HepG2 (cell line): Measurements from ENCODE around the gene SLC29A1. TPM values are rescaled to one million over a fixed set of nuclear protein-coding genes. Genes with fewer than 3 reads are reported as not detected.

ENCODE experiments used
- AHDC1 ChIP-seq: sonication (generic); formaldehyde crosslinking; IDR thresholded peaks from 2 replicates; pipeline ENCODE4 v1.5.1; 2020; ENCODE audit warnings: mild to moderate bottlenecking, missing genetic modification reagents, borderline replicate concordance
- CBX1 ChIP-seq: IDR thresholded peaks from one replicate; pipeline ENCODE4 v1.6.1; 2016; ENCODE audit warnings: antibody characterized with exemption, low read depth
- CREB1 ChIP-seq, 2 experiments: fragments of 450-650 bp in 1 of 2; IDR thresholded peaks; 2 replicates each; pipeline ENCODE4 v1.6.1; 2016 to 2017; ENCODE audit warnings: control low read depth in 1 of 2, mild to moderate bottlenecking in 1 of 2, missing compliant biosample characterization in 1 of 2, missing genetic modification characterization in 1 of 2
- HDAC2 ChIP-seq: sonication (generic); formaldehyde crosslinking; IDR thresholded peaks from 2 replicates; pipeline ENCODE4 v1.4.0; 2020; ENCODE audit warnings: missing genetic modification reagents
- IRF1 ChIP-seq: sonication (generic); formaldehyde crosslinking; IDR thresholded peaks from 2 replicates; pipeline ENCODE4 v1.4.0; 2020; ENCODE audit warnings: low read depth, mild to moderate bottlenecking, missing genetic modification reagents
- KLF6 ChIP-seq: IDR thresholded peaks from 2 replicates; pipeline ENCODE4 v1.8.0; 2016; ENCODE audit warnings: missing biosample characterization, missing genetic modification reagents
- NONO ChIP-seq, 2 experiments: fragments of 450-650 bp in 1 of 2; sonication (generic) in 1 of 2; formaldehyde crosslinking in 1 of 2; IDR thresholded peaks in 1 of 2; conservative IDR thresholded peaks in 1 of 2; 2 replicates each; pipeline versions ENCODE4 v1.6.1 to v1.8.0; 2017 to 2022; ENCODE audit warnings: mild to moderate bottlenecking in 1 of 2, missing genetic modification reagents in 1 of 2, moderate library complexity in 1 of 2
- SRSF4 ChIP-seq: fragments of 200-400 bp; formaldehyde crosslinking; IDR thresholded peaks from one replicate; pipeline ENCODE4 v1.6.1; 2018; ENCODE audit warnings: mild to moderate bottlenecking, low read depth, low read length, moderate library complexity; ENCODE audit not compliant: poor library complexity, severe bottlenecking
- ZFP37 ChIP-seq: sonication (generic); formaldehyde crosslinking; IDR thresholded peaks from 2 replicates; pipeline ENCODE4 v1.4.0; 2020; ENCODE audit warnings: missing genetic modification reagents, borderline replicate concordance
- ZFP62 ChIP-seq: sonication (generic); formaldehyde crosslinking; IDR thresholded peaks from 2 replicates; pipeline ENCODE4 v1.4.0; 2020; ENCODE audit warnings: missing genetic modification reagents
- ZKSCAN1 ChIP-seq: fragments of 150-350 bp; IDR thresholded peaks from 2 replicates; pipeline ENCODE4 v1.6.1; 2014; ENCODE audit warnings: low read length
- polyA plus RNA-seq, 8 experiments: library from polyadenylated mRNA; depleted of rRNA in 3 of 8; stranded (reverse) in 7 of 8; unstranded in 1 of 8; fragments of >200 nt; fragmentation: Illumina TruSeq in 4 of 8; extraction: Trizol in 4 of 8; gene quantifications; 2 replicates each; pipeline versions ENCODE4 v1.2.1 to v1.2.3, GENCODE V29; 2011 to 2016; ENCODE audit warnings: low read depth in 4 of 8, missing spikeins in 1 of 8, mixed read lengths in 1 of 8; ENCODE audit not compliant: insufficient read depth in 1 of 8
- total RNA-seq, 5 experiments: library from RNA; depleted of rRNA; stranded (reverse); fragments of >200 nt; fragmentation: Illumina TruSeq; extraction: Trizol; gene quantifications; 2 replicates each; pipeline ENCODE4 v1.2.3, GENCODE V29; 2016; ENCODE audit warnings: low read depth in 1 of 5
- TF ChIP-seq, protein P1 (sequence below): IDR thresholded peaks from 2 replicates; pipeline ENCODE4 v1.6.1; 2016; ENCODE audit warnings: missing genetic modification reagents, missing compliant biosample characterization
- TF ChIP-seq, protein P2 (sequence below): sonication (generic); formaldehyde crosslinking; IDR thresholded peaks from 2 replicates; pipeline ENCODE4 v1.4.0; 2020; ENCODE audit warnings: missing genetic modification reagents
- TF ChIP-seq, protein P3 (sequence below): sonication (generic); formaldehyde crosslinking; IDR thresholded peaks from 2 replicates; pipeline ENCODE4 v1.5.0; 2020; ENCODE audit warnings: missing genetic modification reagents
- TF ChIP-seq, protein P4 (sequence below): sonication (generic); formaldehyde crosslinking; IDR thresholded peaks from 2 replicates; pipeline ENCODE4 v1.5.1; 2020; ENCODE audit warnings: missing genetic modification reagents, mild to moderate bottlenecking, borderline replicate concordance

Gene SLC29A1
- total and polyA plus RNA-seq, 2 of the 13 experiments (the other 11 are each of a cell fraction or from before 2014, with no cell fraction given) = 43.2 to 106 TPM

DNA sequence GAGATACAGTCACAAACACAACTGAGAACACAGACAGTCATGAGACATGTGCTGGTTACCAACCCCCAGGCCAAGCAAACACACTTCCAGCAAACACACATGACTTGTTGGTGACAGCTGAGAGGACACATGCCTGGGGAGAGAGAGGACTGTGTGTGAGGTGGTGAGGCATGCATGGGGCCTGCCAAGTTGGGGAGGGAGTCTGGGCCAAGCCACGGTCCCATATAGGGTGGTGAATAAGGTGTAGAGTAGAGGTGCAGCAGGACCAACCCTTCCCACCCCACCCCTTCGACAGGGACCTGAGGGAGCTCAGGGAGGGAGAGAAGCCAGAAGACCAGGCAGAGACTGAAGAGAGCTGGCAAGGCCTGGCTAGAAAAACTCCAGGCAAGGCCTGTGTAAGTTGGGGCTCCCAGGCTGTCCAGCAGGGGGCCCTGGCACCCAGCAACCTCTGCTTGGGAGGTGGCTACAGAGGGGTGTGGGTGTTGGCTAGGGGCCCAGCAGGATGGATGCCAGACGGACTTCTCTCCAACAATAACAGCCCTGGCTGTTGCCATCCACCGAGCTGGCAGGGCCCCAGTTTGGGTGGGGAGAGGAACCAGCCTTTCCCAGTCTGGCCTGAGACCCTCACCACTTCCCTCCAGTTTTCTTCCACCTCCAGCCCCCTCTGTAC, 2.0 kb upstream of the SLC29A1 start (continued):
- TF ChIP-seq IRF1 (CRISPR knock-in tag) = no peak
- TF ChIP-seq SRSF4 = no peak
- peak; percentile 62; the same call in 1 of the 2 replicates for TF ChIP-seq HDAC2 (CRISPR knock-in tag)
- TF ChIP-seq, protein P1, sequence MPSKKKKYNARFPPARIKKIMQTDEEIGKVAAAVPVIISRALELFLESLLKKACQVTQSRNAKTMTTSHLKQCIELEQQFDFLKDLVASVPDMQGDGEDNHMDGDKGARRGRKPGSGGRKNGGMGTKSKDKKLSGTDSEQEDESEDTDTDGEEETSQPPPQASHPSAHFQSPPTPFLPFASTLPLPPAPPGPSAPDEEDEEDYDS = 0 out of 2 replicates have a peak, but pooled peaks have one; percentile 12
- no peak for TF ChIP-seq ZFP37 (CRISPR knock-in tag)
- TF ChIP-seq, protein P2, sequence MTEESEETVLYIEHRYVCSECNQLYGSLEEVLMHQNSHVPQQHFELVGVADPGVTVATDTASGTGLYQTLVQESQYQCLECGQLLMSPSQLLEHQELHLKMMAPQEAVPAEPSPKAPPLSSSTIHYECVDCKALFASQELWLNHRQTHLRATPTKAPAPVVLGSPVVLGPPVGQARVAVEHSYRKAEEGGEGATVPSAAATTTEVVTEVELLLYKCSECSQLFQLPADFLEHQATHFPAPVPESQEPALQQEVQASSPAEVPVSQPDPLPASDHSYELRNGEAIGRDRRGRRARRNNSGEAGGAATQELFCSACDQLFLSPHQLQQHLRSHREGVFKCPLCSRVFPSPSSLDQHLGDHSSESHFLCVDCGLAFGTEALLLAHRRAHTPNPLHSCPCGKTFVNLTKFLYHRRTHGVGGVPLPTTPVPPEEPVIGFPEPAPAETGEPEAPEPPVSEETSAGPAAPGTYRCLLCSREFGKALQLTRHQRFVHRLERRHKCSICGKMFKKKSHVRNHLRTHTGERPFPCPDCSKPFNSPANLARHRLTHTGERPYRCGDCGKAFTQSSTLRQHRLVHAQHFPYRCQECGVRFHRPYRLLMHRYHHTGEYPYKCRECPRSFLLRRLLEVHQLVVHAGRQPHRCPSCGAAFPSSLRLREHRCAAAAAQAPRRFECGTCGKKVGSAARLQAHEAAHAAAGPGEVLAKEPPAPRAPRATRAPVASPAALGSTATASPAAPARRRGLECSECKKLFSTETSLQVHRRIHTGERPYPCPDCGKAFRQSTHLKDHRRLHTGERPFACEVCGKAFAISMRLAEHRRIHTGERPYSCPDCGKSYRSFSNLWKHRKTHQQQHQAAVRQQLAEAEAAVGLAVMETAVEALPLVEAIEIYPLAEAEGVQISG (CRISPR knock-in tag) = peak; percentile 73
- TF ChIP-seq KLF6 (CRISPR knock-in tag) = peak; percentile 48; the same call in 1 of the 2 replicates
- TF ChIP-seq ZFP62 (CRISPR knock-in tag) = no peak
- TF ChIP-seq CREB1 (IDR thresholded peaks at IDR 0.05) = peak; percentile 25; the same call in 1 of the 2 replicates
- no peak for TF ChIP-seq CREB1 (CRISPR knock-in tag; IDR thresholded peaks at IDR 0.05)
- TF ChIP-seq, protein P3, sequence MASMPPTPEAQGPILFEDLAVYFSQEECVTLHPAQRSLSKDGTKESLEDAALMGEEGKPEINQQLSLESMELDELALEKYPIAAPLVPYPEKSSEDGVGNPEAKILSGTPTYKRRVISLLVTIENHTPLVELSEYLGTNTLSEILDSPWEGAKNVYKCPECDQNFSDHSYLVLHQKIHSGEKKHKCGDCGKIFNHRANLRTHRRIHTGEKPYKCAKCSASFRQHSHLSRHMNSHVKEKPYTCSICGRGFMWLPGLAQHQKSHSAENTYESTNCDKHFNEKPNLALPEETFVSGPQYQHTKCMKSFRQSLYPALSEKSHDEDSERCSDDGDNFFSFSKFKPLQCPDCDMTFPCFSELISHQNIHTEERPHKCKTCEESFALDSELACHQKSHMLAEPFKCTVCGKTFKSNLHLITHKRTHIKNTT (CRISPR knock-in tag) = no peak
- TF ChIP-seq, protein P4, sequence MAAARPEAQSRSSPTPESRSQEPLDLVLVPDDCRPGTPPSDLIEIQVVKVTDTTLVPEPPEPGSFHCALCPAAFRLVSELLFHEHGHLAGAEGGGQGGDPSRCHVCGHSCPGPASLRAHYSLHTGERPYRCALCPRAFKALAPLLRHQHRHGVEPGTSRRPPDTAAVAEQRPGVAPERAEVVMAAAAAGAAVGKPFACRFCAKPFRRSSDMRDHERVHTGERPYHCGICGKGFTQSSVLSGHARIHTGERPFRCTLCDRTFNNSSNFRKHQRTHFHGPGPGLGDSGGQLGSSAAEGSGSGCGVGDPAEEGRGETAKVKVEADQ (CRISPR knock-in tag) = no peak
- TF ChIP-seq AHDC1 (CRISPR knock-in tag) = no peak
- no peak for TF ChIP-seq ZKSCAN1
- no peak for TF ChIP-seq NONO (IDR thresholded peaks at IDR 0.05)
- TF ChIP-seq NONO (CRISPR knock-in tag; conservative IDR thresholded peaks at IDR 0.05) = peak; percentile 76; the same call in 1 of the 2 replicates
- no peak for TF ChIP-seq CBX1
